Panc1 (cell line): Measurements from ENCODE around the gene HNRNPF. TPM values are rescaled to one million over a fixed set of nuclear protein-coding genes. Genes with fewer than 3 reads are reported as not detected.

Experiments used
- ATAC-seq: fragments of 200-7000 bp; cut with Tn5 transposase; 2 replicates; pipeline ENCODE4 v1.9.1; 2020; ENCODE audit warnings: mild to moderate bottlenecking, moderate library complexity
- BruUV-seq: library from RNA; stranded (reverse); fragments of 400-500 nt; replicated peaks from 2 replicates; lab custom pipeline; 2021; lab: Mats Ljungman, UMichigan
- CTCF ChIA-PET: fragments of 300-600 bp; sonication (Branson Sonifier 250); formaldehyde crosslinking; loops from one replicate; lab custom pipeline; 2022; ENCODE audit warnings: antibody characterized with exemption; lab: Charles Lee
- POLR2A ChIA-PET: fragments of 300-600 bp; sonication (Branson Sonifier 250); formaldehyde crosslinking; loops from one replicate; lab custom pipeline; 2022; ENCODE audit warnings: antibody characterized with exemption; lab: Charles Lee
- DNase-seq: peaks from one replicate; pipeline ENCODE4 v3.0.0-alpha.2; 2010; ENCODE audit warnings: low read depth, low spot score
- H3K27ac ChIP-seq: 2 replicates; pipeline ENCODE4 v1.5.1; 2011; ENCODE audit warnings: mild to moderate bottlenecking, low read length, inconsistent platforms
- H3K27me3 ChIP-seq: fragments of 200-500 bp; sonication (Bioruptor generic); 2 replicates; pipeline ENCODE4 v1.6.0; 2014; ENCODE audit warnings: low read length, inconsistent platforms; ENCODE audit not compliant: control insufficient read depth, insufficient read depth
- H3K36me3 ChIP-seq: fragments of 200-500 bp; sonication (Bioruptor generic); 2 replicates; pipeline ENCODE4 v1.5.1; 2014; ENCODE audit warnings: inconsistent platforms, mild to moderate bottlenecking, low read length, moderate library complexity; ENCODE audit not compliant: control insufficient read depth, insufficient read depth
- H3K4me1 ChIP-seq: 2 replicates; pipeline ENCODE4 v1.5.1; 2011; ENCODE audit warnings: inconsistent platforms, mild to moderate bottlenecking, low read length, moderate library complexity; ENCODE audit not compliant: control insufficient read depth, insufficient read depth
- H3K4me3 ChIP-seq, 2 experiments: 2 replicates each; pipeline ENCODE4 v1.5.1; 2011 to 2012; ENCODE audit warnings: low read depth in 2 of 2, low read length in 2 of 2, mild to moderate bottlenecking in 2 of 2, inconsistent platforms in 1 of 2, moderate library complexity in 1 of 2
- H3K9me3 ChIP-seq: fragments of 200-500 bp; sonication (Bioruptor generic); 2 replicates; pipeline ENCODE4 v1.5.1; 2014; ENCODE audit warnings: low read depth, mild to moderate bottlenecking, inconsistent platforms, low read length, moderate library complexity; ENCODE audit not compliant: control insufficient read depth, insufficient read depth
- POLR2AphosphoS5 ChIP-seq: IDR thresholded peaks from 2 replicates; pipeline ENCODE4 v1.6.1; 2012; ENCODE audit warnings: mild to moderate bottlenecking, low read depth, low read length, moderate library complexity
- SIN3A ChIP-seq: IDR thresholded peaks from 2 replicates; pipeline ENCODE4 v1.6.1; 2012; ENCODE audit warnings: low read depth, mild to moderate bottlenecking, low read length, moderate library complexity, borderline replicate concordance; ENCODE audit not compliant: insufficient read depth
- TCF7L2 ChIP-seq: IDR thresholded peaks from 2 replicates; pipeline ENCODE4 v1.6.1; 2011; ENCODE audit warnings: mild to moderate bottlenecking, low read depth, low read length, inconsistent platforms
- in situ Hi-C: cut with HindIII; loops from 2 replicates; pipeline ENCODE4 v1.10.0; 2016; ENCODE audit warnings: low sequenced_read_pairs, low pct_unique_long_range_greater_than_20kb
- intact Hi-C: fragments of 100-400 bp; cut with micrococcal nuclease; formaldehyde crosslinking; loops from one replicate; pipeline ENCODE4 v1.10.0; 2022; ENCODE audit not compliant: unreplicated experiment
- total RNA-seq: library from RNA; stranded (reverse); gene quantifications from one replicate; pipeline ENCODE4 v1.2.1, GENCODE V29; 2021; ENCODE audit not compliant: unreplicated experiment
- TF ChIP-seq, protein P1 (sequence below), 2 experiments: IDR thresholded peaks; 2 replicates each; pipeline ENCODE4 v1.6.1; 2011 to 2012; ENCODE audit warnings: low read depth in 2 of 2, control low read depth in 1 of 2, low read length in 1 of 2, mild to moderate bottlenecking in 1 of 2, moderate library complexity in 1 of 2; ENCODE audit not compliant: insufficient read depth in 1 of 2
- TF ChIP-seq, protein P2 (sequence below): fragments of 450-650 bp; IDR thresholded peaks from 2 replicates; pipeline ENCODE4 v1.5.1; 2017; ENCODE audit warnings: mild to moderate bottlenecking

Gene HNRNPF
- total RNA-seq, 1 experiment from 2014 or later = 466 TPM

DNA sequence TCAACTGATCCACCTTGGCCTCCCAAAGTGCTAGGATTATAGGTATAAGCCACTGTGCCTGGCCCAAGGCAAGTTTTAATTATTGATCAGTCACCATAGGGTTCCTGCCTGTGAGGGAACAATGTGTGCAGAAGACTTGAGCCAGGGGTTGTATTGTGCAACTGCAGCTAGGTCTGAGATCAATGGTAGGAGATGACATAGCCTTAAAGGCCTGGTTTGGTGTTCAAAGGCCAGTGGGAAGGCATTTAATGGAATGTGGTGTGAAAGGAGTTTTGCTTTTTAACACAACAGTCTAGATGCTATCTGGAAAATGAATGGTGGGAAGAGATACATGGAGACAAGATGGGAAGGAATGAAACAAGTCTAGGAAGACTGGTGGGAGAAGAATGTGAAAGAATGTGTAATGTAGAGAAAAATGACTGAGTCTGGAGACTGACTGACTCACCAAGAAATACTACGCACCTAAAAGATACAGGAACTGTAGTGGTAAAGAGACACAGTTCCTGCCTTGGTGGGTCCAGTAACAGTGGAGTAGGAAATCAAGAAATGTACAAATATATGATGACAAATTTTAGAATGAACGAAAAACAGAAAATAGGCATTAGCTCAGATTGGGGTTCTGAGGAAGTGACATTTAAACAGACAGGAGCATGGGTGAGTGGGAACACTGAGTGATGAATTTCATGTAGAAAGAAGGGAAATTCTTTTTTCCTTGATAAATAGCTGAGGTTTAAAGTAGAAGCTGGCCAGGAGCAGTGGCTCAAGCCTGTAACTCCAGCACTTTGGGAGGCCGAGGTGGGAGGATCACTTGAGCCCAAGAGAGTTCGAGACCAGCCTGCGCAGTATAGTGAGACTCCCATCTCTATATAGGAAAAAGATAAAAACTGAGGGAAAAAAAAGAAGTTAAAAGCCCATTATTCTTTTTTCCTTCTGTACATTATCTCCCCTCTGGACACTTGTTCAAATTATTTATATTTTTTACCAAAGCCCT is 9.4 kb downstream of the HNRNPF start:
- no peak for ATAC-seq

DNA sequence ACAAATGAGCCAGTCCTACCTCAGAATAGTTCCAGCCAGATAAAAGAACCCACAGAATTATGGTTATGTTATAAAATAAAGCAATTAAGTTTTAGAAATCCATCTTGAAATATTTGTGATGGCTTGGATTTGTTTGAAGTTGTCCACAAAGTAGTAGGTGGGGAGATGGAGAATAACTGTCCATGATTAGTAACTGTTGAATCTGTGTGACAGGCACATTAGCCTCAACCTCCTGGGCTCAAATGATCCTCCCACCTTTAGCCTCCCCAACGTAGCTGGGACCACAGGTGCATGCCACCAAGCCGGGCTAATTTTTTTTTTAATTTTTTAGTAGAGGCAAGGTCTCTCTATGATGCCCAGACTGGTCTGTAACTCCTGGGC is 10.1 kb downstream of the HNRNPF start:
- in situ Hi-C loops = no loop called here
- no peak for ATAC-seq
- Histone ChIP-seq H3K4me3 (peak overlapping the region; percentile 67 to 84; a peak in 3 of 4 replicates), H3K27me3 (no peaks in the 10 kb centered on the region), H3K27ac (peak overlapping the region; percentile 95), H3K4me1 (peaks cover 72% of the 10 kb centered on the region), H3K36me3 (peaks cover 11% of the 10 kb centered on the region), H3K9me3 (no peaks in the 10 kb centered on the region)
- TF ChIP-seq POLR2AphosphoS5 (0 out of 2 replicates have a peak, but pooled peaks have one; percentile 2), TCF7L2 (no peak)
- no TSS peak for BruUV-seq
- ChIA-PET POLR2A (interaction anchor here (0.7 to 1.0 kb wide), 3 partner anchors 39 to 936 kb away, joined by 3 to 11 read pairs (median 6); no protein-coding TSS in a partner anchor), CTCF (no interaction called here)
- intact Hi-C loops = no loop called here
- no peak for DNase-seq

More for the DNA sequence above, 9.4 kb downstream of the HNRNPF start:
- no peak for TF ChIP-seq POLR2AphosphoS5
- Histone ChIP-seq H3K36me3 (peaks cover 5% of the 10 kb centered on the region), H3K27me3 (no peaks in the 10 kb centered on the region), H3K4me1 (peaks cover 68% of the 10 kb centered on the region), H3K4me3 (peak overlapping the region in 1 of 2 experiments; percentile 23; a peak in 2 of 4 replicates), H3K27ac (peak overlapping the region; percentile 95), H3K9me3 (no peaks in the 10 kb centered on the region)
- in situ Hi-C loops (no loop called here), intact Hi-C loops (no loop called here)
- DNase-seq = no peak
- ChIA-PET CTCF (no interaction called here), POLR2A (interaction anchor here (0.6 to 1.0 kb wide), 2 partner anchors 19 to 38 kb away, joined by 3 to 4 read pairs; no protein-coding TSS in a partner anchor)
- no TSS peak for BruUV-seq

DNA sequence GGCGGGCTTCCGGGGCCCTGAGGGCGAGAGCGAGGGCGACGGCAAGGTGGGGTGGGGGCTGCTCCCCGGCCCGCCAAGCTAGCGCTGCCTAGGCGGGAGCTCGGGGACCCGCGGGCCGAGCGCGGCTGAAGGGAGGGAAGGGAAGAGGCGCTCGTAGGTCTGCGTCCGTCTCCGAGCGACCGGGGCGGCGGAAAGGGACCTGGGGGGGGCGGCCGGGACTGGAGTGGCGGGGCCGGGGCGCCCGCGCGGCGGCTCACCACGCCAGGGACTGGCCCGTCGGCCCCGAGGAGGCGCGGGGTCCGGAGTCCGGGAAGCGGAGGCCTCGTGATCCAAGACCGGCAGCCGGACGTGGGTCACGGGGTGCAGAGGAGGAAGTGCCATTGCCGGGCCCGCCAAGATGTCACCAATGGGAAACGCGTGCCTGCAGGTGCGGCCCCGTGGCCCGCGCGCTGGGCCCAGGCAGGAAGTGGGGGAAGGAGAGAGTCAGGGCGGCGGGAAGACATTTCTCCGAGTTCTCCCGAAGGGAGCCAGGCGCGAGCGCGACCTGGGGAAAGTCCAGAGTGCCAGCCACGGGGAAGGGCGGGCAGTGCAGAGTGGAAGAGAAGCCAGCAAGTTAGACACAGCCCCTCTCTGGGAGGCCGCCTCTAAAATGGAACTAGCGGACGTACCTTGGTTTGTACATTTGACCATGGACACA is 11.9 kb downstream of the HNRNPF start:
- intact Hi-C loops = no loop called here
- ChIA-PET CTCF (interaction anchor here (0.6 kb wide), 2 partner anchors 35 to 131 kb away, joined by 3 read pairs; no protein-coding TSS in a partner anchor), POLR2A (interaction anchor here (0.7 to 1.0 kb wide), 4 partner anchors 8 to 353 kb away, joined by 7 to 18 read pairs (median 10); no protein-coding TSS in a partner anchor)
- no TSS peak for BruUV-seq
- Histone ChIP-seq H3K4me1 (peaks cover 56% of the 10 kb centered on the region), H3K9me3 (no peaks in the 10 kb centered on the region), H3K27ac (peak overlapping the region; percentile 95), H3K4me3 (peak overlapping the region; percentile 67 to 84), H3K27me3 (no peaks in the 10 kb centered on the region), H3K36me3 (peaks cover 26% of the 10 kb centered on the region)
- TF ChIP-seq POLR2AphosphoS5 = peak; percentile 91
- TF ChIP-seq, protein P1, sequence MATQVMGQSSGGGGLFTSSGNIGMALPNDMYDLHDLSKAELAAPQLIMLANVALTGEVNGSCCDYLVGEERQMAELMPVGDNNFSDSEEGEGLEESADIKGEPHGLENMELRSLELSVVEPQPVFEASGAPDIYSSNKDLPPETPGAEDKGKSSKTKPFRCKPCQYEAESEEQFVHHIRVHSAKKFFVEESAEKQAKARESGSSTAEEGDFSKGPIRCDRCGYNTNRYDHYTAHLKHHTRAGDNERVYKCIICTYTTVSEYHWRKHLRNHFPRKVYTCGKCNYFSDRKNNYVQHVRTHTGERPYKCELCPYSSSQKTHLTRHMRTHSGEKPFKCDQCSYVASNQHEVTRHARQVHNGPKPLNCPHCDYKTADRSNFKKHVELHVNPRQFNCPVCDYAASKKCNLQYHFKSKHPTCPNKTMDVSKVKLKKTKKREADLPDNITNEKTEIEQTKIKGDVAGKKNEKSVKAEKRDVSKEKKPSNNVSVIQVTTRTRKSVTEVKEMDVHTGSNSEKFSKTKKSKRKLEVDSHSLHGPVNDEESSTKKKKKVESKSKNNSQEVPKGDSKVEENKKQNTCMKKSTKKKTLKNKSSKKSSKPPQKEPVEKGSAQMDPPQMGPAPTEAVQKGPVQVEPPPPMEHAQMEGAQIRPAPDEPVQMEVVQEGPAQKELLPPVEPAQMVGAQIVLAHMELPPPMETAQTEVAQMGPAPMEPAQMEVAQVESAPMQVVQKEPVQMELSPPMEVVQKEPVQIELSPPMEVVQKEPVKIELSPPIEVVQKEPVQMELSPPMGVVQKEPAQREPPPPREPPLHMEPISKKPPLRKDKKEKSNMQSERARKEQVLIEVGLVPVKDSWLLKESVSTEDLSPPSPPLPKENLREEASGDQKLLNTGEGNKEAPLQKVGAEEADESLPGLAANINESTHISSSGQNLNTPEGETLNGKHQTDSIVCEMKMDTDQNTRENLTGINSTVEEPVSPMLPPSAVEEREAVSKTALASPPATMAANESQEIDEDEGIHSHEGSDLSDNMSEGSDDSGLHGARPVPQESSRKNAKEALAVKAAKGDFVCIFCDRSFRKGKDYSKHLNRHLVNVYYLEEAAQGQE (IDR thresholded peaks at IDR 0.05; ENCODE audit: insufficient read depth in 1 of 2, low read depth in 2 of 2, low read length in 1 of 2) = no peak
- no peak for TF ChIP-seq TCF7L2
- TF ChIP-seq, protein P2, sequence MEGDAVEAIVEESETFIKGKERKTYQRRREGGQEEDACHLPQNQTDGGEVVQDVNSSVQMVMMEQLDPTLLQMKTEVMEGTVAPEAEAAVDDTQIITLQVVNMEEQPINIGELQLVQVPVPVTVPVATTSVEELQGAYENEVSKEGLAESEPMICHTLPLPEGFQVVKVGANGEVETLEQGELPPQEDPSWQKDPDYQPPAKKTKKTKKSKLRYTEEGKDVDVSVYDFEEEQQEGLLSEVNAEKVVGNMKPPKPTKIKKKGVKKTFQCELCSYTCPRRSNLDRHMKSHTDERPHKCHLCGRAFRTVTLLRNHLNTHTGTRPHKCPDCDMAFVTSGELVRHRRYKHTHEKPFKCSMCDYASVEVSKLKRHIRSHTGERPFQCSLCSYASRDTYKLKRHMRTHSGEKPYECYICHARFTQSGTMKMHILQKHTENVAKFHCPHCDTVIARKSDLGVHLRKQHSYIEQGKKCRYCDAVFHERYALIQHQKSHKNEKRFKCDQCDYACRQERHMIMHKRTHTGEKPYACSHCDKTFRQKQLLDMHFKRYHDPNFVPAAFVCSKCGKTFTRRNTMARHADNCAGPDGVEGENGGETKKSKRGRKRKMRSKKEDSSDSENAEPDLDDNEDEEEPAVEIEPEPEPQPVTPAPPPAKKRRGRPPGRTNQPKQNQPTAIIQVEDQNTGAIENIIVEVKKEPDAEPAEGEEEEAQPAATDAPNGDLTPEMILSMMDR = no peak
- peak; percentile 81; the same call in 1 of the 2 replicates for TF ChIP-seq SIN3A
- in situ Hi-C loops = no loop called here
- DNase-seq (no peak), ATAC-seq (peak; percentile 86)
